Lower lobe of right lung (tissue), 2 donors: ENCODE results near the gene CMTR1. TPM values are rescaled to one million over a fixed set of nuclear protein-coding genes. Genes with fewer than 3 reads are reported as not detected.

Experiments
- ATAC-seq, 2 donors: fragments of 200-7000 bp; cut with Tn5 transposase; one replicate each; pipeline ENCODE4 v1.9.1; 2020 to 2022; ENCODE audit warnings: mild to moderate bottlenecking in 2 of 2, moderate library complexity in 2 of 2
- DNase-seq: peaks from one replicate; pipeline ENCODE4 v3.0.0-alpha.2; 2020
- H3K27ac ChIP-seq: fragments of 200-600 bp; one replicate; pipeline ENCODE4 v1.8.0; 2022
- H3K27me3 ChIP-seq: fragments of 200-600 bp; one replicate; pipeline ENCODE4 v1.8.0; 2022; ENCODE audit warnings: low read depth
- H3K36me3 ChIP-seq: fragments of 200-600 bp; one replicate; pipeline ENCODE4 v1.8.0; 2022; ENCODE audit warnings: mild to moderate bottlenecking
- H3K4me1 ChIP-seq: fragments of 200-600 bp; one replicate; pipeline ENCODE4 v1.8.0; 2022
- H3K4me3 ChIP-seq: fragments of 200-600 bp; one replicate; pipeline ENCODE4 v1.8.0; 2022; ENCODE audit warnings: mild to moderate bottlenecking
- H3K9me3 ChIP-seq: fragments of 200-600 bp; one replicate; pipeline ENCODE4 v1.8.0; 2022
- intact Hi-C: fragments of 100-400 bp; cut with DNase I; formaldehyde crosslinking; loops from one replicate; pipeline ENCODE4 v1.11.0; 2022
- total RNA-seq: library from RNA; stranded (reverse); fragmentation: NEBNext Ultra II Directional; extraction: Animal tissue kit (Norgen Biotek cat#: 25700); gene quantifications from one replicate; pipeline ENCODE4 v1.2.1, GENCODE V29; 2021
- TF ChIP-seq, protein P1 (sequence below): fragments of 200-600 bp; IDR thresholded peaks from one replicate; pipeline ENCODE4 v1.8.0; 2022; ENCODE audit warnings: antibody characterized with exemption, mild to moderate bottlenecking
- donor health status: DM: no; HTN: yes; CAD: no; lungs with severe emphysema.

The CMTR1 gene
- total RNA-seq, 1 donor from 2014 or later = 42.9 TPM

DNA sequence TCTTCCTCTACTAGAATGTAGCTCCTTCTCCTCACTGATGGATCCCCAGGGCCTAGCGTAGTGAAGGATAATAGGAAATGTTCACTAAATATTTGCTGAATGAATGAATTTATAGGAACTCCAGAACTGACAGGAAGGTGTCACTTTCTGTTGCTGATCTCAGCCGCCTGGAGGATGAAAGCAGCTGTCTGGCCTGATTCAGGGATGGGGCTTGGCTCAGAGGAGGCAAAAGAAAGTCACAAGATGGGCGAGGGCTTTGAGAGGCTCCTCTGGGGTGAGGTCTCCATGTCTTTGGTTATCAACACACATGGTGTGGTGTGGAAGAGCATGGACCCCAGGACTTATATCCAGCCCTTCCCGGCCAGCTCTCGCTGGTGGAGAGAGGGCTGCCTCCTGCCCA lies 78.2 kb downstream of the CMTR1 start:
- H3K4me3 ChIP-seq = no peak overlapping the region
- H3K27me3 ChIP-seq = peaks cover 25% of the 10 kb centered on the region
- DNase-seq (no peak), ATAC-seq (no peak)
- H3K27ac ChIP-seq = no peak overlapping the region
- intact Hi-C loops = no loop called here
- no peaks in the 10 kb centered on the region for H3K9me3 ChIP-seq
- peaks cover 7% of the 10 kb centered on the region for H3K4me1 ChIP-seq
- TF ChIP-seq, protein P1, sequence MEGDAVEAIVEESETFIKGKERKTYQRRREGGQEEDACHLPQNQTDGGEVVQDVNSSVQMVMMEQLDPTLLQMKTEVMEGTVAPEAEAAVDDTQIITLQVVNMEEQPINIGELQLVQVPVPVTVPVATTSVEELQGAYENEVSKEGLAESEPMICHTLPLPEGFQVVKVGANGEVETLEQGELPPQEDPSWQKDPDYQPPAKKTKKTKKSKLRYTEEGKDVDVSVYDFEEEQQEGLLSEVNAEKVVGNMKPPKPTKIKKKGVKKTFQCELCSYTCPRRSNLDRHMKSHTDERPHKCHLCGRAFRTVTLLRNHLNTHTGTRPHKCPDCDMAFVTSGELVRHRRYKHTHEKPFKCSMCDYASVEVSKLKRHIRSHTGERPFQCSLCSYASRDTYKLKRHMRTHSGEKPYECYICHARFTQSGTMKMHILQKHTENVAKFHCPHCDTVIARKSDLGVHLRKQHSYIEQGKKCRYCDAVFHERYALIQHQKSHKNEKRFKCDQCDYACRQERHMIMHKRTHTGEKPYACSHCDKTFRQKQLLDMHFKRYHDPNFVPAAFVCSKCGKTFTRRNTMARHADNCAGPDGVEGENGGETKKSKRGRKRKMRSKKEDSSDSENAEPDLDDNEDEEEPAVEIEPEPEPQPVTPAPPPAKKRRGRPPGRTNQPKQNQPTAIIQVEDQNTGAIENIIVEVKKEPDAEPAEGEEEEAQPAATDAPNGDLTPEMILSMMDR = no peak
- H3K36me3 ChIP-seq = no peaks in the 10 kb centered on the region

DNA sequence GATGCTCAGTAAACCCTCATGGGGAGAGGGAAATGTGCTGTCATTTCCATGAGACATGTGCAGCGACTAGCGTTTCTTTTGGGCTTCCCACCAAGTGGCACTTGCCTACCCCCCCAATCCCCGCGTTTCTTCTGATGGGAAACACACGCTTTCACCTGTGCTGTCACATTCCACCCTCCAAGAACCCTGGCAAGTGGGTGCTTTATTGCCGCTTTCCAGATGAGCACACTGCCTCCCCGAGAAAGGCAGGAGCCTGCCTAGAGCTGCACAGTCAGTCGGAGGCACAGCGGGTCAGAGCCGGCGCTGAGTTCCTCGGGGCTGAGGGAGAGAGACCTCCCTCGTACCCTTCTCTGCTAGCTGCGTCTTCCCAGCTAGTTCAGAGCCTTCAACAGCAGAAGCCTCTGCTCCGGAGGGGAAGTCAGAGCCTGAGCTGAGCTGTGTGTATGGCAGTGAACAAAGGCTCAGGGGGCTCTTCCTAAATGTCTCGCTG lies 78.9 kb downstream of the CMTR1 start:
- TF ChIP-seq, protein P1 = no peak
- intact Hi-C loops = no loop called here
- peaks cover 25% of the 10 kb centered on the region for H3K27me3 ChIP-seq
- no peaks in the 10 kb centered on the region for H3K9me3 ChIP-seq
- no peak overlapping the region for H3K27ac ChIP-seq
- no peaks in the 10 kb centered on the region for H3K36me3 ChIP-seq
- ATAC-seq = no peak
- H3K4me3 ChIP-seq = no peak overlapping the region
- DNase-seq = no peak
- peaks cover 8% of the 10 kb centered on the region for H3K4me1 ChIP-seq

DNA sequence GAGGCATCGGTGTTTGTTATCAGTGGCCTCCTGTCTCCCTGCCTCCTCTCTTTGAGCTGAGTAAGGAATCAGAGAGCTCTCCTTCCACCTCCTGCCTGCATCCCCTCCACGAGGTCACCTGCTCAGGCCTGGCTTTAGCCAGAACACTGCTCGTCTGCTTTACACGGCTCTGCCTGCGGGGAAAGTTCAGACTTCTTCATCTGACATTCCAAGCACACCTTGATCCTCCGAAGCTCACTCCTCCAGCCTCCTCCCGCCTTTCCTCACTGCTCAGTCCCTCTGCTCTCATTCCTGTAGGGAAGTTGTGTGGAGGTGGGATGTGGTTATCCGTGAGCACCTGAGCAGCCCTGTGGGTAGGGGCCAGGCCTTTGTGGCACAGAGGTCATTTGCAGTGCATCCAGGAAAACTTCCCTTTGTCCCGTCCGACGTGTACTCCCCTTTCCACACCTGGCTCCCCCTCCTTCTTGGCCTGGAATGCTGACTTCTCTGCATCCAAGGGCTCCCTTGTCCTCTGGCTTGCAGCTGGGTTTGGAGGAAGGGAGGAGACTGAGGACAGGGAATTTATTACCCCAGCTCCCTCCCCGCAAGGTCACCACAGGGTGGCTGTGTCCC lies 79.5 kb downstream of the CMTR1 start:
- DNase-seq = no peak
- no peak overlapping the region for H3K27ac ChIP-seq
- intact Hi-C loops = no loop called here
- H3K9me3 ChIP-seq = no peaks in the 10 kb centered on the region
- peaks cover 25% of the 10 kb centered on the region for H3K27me3 ChIP-seq
- TF ChIP-seq, protein P1 = no peak
- no peak overlapping the region for H3K4me3 ChIP-seq
- peaks cover 8% of the 10 kb centered on the region for H3K4me1 ChIP-seq
- H3K36me3 ChIP-seq = no peaks in the 10 kb centered on the region
- ATAC-seq = no peak

DNA sequence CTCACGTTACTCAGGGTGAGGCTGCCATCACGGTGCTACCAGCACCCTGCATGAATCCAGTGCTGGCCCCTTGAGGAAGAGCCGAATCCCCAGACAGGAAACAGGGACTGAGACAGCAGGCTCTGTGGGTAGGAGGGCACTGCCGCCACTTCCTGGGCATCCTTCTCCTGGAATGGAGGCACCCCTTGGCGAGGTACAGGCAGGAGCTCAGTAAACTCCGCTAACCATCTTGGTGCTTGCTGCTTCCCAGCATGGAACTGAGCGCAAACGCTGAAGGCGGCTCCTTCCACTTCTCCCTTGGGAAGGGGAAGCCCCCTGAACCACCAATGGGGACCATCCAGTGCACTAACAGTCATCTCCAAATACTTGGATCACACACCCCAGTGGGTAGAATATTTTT lies 80.1 kb downstream of the CMTR1 start:
- TF ChIP-seq, protein P1 = no peak
- Histone ChIP-seq H3K36me3 (no peaks in the 10 kb centered on the region), H3K4me1 (peaks cover 8% of the 10 kb centered on the region), H3K27me3 (peaks cover 25% of the 10 kb centered on the region), H3K27ac (no peak overlapping the region), H3K9me3 (no peaks in the 10 kb centered on the region), H3K4me3 (no peak overlapping the region)
- DNase-seq (no peak), ATAC-seq (no peak)
- intact Hi-C loops = no loop called here

DNA sequence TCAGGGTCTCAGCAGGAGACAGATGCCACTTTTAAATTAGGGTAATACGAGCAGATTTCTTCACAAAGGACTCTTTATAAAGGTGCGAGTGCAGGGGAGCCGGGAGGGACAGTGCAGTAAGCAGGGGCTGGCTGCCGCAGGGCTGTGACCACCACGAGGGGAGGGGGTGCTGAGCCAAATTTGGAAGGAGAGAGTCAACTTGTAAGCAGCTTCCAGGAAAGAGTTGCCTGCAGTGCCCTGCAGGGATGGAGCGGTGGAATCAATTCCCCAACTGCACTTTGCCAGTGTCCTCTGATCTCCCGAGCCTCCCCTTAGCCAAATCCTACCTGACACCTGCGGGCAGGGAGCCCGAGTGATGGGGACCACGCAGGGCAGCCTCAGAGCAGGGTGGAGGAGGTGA lies 80.6 kb downstream of the CMTR1 start:
- Histone ChIP-seq H3K4me1 (peaks cover 8% of the 10 kb centered on the region), H3K9me3 (no peaks in the 10 kb centered on the region), H3K27ac (no peak overlapping the region), H3K36me3 (no peaks in the 10 kb centered on the region), H3K4me3 (no peak overlapping the region), H3K27me3 (peaks cover 25% of the 10 kb centered on the region)
- TF ChIP-seq, protein P1 = no peak
- no peak for DNase-seq
- ATAC-seq = no peak
- intact Hi-C loops = no loop called here
